Measurements from ENCODE around the gene PSMD13. TPM values are rescaled to one million over a fixed set of nuclear protein-coding genes. Genes with fewer than 3 reads are reported as not detected.

The PSMD13 gene
- total RNA-seq = 102 and 127 TPM in 2 replicates

DNA sequence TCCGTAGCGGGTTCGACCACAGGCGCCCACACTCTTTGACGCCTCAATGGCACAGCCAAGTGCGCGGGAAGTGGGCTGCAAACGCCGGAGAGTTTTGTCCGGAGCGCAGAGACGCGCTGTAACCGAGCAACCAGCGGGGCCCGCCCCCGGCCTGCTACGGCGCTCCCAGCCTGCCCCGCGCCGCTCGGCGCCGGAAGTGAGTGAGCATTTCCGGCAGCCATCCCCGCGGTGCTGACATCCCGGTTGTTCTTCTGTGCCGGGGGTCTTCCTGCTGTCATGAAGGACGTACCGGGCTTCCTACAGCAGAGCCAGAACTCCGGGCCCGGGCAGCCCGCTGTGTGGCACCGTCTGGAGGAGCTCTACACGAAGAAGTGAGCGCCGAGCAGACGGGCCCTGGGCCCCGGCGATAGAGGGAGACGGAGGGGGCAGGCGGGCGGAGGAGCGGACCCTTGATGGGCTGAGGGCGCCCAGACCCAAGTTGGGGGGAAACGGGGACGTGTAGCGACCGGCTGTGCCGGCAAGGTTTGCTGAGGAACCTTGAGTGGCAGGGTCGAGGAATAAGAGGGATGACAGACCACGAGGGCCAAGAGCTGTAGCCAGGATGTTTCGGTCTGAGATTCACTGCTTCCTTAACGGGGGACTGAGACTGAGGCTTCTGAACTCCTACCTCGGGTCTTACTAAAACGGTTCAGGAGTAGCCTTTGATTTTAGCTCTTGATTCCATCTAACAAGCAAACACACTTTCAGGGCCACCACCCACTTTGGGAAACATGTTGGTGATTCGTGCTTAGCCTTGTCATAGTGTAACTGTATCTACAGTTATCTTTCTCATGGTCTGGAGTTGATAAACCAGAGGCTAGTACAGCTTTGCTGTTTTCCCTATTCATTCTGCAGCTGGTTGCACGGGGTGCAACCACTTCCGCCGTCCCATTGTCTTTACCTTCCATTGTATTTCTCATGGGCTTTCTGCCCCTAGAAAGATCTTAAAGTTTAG is at the start of gene PSMD13:
Gene PSMD13, plus strand, starts transcription at position 203 of the 994 bp plus-strand sequence. Its CDS starts 74 bp downstream, at position 277.

DNA sequence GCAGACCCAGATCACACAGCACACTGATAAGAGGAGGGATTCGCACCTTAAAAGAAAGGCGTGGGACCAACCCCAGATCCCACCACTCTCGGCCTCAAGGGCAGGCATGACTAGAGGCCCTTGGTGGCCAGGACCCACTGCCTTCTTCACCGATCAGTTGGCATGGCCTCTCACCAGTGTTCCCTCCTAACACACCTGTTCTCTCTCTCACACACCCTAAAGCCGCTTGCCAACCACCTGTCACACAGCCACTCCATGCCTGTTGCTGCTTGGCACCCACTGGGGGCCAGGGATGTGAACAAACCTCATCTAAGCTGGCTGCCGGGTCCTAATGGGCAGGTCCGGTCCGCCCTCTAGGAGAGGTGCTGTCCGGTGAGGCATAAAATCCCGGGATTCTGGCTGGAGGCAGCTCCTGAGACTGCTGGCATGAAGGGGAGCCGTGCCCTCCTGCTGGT is 44.1 kb upstream of the PSMD13 start, which contains the start of gene SCGB1C1:
Gene SCGB1C1, plus strand, starts transcription at position 405 of the 455 bp plus-strand sequence. Its CDS starts 22 bp downstream, at position 427.

DNA sequence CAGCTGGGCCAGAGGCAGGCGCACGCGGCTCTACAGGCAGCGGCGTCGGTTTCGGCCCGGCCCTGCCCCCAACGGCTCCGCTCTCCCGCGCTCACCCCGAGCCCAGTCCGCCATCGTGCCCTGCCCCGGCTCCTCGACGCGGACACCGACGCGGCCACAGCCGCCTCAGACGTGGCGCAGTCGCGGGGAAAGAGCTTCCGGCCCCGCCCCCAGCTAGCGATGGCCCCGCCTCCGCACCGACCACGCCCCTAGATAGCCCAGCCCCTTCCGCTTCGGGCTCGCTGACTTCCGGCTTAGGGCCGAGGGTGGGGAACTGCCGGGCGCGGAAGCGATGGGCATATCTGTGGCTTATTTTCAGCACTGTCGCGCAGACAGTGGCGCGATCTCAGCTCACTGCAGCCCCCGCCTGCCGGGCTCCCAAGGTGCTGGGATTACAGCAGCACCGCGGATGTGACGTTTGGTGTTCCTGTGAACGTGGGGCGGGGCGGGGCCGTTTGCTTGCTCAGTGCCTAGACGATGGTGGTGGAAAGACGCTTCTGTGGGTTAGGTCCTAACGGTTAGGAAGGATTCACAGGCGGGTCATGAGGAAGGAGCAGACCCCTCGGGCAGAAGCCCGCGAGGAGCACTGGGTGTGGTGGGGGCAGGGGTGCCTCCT is 29.4 kb upstream of the PSMD13 start, which contains the start of the genes BET1L and RIC8A:
Gene BET1L, minus strand, starts transcription at position 192 of the 655 bp plus-strand sequence. Its CDS starts 78 bp downstream, at position 114.
Gene RIC8A, plus strand, starts transcription at position 501 of the 655 bp plus-strand sequence. CDS start 1,147 bp downstream, outside the sequence.

DNA sequence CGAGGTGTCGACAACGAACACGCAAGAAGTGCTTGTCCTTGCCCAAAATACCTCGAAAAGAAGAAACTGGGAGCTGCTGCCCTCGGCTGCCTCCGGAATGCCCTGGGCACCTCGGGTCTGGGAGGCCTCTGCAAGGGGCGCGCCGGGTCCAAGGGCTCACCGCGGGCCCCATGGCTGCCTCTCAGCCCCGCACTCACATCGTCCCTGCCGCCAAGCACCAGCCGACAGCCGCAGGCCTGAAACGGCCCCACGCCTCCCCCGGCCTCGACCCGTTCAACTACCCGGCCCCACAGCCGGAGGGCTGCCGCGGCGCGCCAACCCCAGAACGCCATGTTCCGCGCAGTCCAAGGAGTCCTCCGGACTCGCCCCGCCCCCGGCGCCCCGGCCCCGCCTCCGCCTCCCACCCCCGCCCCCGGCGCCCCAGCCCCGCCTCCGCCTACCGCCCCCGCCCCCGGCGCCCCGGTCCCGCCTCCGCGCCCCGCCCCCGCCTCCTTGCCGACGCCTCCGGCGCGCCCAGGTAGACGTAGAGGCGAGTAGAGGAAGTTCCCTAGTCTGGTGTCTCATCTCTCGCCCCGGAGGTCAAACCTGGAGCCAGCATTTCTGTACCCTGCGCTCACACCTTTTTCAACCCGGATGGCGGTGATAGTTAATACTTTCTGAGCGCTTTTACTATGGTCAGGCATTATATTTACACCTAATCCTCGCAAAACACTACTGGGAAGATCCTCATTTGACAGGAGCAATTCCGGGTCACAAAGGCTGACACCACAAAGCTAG is 591 bp upstream of the PSMD13 start, which contains the start of gene SIRT3:
Gene SIRT3, minus strand, starts transcription at position 346 of the 777 bp plus-strand sequence. Its CDS starts 14 bp downstream, at position 332.

DNA sequence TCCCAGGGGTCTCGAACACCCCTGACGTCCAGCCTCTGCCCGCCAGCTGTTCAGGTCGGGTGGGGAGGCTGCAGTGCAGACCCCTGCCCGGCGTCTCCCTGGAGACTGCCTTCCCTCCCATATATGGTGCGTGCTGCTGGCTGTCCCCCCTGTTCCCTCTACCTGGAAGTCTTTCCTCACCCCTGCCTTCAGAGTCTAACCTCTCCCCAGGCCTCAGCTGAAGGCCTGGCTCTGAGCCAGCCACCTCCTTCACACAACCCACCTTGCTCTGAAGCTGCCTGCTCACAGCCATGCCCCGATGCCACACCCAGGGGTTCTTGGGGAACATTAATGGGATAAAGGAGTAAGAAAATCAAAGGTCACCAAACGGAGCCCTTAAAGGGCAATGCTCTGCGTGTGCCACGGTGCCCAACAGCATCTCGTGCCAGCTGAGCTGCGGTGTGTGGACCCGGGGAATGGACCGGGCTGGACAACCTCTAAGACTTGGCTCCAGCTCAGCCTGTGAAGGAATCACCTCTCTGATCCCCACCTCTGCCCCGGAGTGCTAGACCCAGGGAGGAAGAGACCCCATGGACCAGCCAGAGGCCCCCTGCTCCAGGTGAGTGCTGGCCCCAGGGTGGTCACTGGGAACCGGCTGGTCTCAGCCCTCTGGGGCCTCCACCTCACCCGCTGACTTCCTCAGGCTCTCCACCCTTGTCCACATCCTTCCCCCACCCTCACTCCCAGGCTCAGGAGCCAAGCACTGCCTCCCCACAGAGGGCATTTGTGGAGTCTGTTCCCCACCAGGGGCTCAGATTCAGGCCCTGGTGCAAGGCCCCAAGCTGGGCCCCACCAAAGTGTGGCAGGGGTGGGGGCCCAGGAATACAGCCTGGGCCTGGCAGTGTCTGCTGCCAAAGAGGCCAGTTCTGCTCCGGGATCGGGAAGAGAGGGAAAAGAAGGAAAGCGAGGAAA is 41.5 kb downstream of the PSMD13 start, which contains the start of gene NLRP6:
Gene NLRP6, plus strand, starts transcription at position 407 of the 951 bp plus-strand sequence. Its CDS starts 163 bp downstream, at position 570.

DNA sequence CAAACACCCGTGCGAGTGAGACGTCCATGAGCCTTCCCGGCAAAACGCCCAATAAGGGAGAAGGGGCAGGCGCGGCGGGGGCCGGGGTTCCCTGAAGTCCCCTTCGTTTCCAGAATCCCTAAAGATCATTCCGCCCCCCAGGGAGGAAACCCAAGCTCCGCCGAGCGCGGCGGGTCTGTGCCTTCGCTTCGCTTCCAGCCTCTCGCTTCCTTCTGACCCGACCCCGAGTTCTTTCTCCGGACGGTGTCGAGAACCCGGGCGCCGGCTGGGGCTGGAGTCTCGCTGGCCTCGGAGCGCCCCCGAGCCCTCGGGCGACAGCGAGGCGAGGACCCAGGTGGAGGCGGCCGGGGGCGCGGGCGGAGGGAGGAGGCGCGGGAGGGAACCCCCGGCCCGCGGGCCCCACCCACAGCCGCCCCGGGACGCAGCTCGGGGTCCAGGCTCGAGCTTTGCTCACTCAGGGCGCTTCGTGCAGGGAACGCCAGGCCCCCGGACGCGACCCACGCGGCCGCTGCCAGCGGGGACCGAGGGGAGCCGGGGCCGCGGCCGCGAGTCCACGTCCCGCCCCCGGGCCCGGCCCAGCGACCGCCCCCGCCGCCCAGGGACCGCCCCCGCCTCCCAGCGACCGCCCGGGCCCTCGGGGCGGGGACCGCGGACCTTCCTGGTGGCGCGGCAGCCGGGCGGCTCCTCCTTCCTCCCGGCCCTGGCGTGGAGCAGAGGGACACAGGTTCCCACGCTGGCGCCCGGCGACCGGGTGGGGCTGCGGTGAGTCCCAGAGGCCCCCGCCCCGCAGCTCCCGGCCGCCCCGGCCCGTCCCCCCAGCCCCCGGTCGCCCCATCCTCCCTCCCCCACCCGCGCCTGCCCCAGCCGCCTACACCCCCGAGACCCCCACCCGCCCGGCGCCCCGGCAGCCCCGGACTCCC is 52.0 kb downstream of the PSMD13 start, which contains the start of gene PGGHG:
Gene PGGHG, plus strand, starts transcription at position 649 of the 920 bp plus-strand sequence. CDS start 691 bp downstream, outside the sequence.

DNA sequence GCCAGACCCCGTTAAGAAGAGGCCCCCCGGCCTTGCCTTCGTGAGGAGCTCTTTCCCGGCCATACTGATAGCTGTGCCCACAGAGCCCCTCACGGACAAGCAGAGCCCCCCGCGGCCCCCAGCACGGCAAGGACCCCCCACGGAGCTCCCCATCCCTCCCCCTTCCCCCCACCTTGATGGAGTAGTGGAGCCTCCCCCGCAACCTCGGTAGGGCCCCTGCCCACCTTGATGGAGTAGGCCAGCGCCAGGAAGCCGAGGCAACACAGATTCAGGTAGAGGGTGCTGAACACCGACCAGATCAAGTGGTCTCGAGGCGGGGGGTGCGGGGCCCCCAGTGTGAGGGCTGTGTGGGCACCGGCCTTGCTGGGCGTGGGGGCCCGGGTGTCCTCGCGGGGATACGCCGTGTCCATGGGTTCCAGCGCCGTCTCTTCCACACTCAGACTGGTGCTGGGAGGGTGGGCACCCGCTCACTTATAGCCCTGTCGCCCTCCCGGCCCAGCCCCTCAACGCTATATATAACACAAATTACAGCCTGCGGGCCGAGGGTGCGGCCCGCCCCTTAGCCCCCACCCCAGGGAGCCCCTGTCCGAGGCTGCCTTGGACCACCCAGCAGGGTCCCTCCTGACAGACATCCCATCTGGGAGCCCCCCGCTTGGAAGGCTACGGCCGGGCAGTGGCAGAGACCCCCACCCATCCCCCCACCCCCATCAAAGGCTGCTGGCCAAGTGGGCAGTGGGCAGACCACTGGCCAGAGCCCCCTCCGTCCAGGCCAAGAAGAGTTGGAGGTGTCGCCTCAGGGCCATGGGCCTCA is 62.5 kb downstream of the PSMD13 start, which contains the start of gene IFITM5:
Gene IFITM5, minus strand, starts transcription at position 446 of the 811 bp plus-strand sequence. Its CDS starts 36 bp downstream, at position 410.

Other genes with a start within 250 kb of the PSMD13 start
- gene SCGB1C1, start 43.9 kb upstream of the PSMD13 start, total RNA-seq = not detected in 2 replicates
- gene BET1L, start 29.6 kb upstream of the PSMD13 start, total RNA-seq = 17.8 and 19.1 TPM in 2 replicates
- 132 and 186 TPM in 2 replicates for gene RIC8A, start 29.3 kb upstream of the PSMD13 start, total RNA-seq
- gene SIRT3, start 634 bp upstream of the PSMD13 start, total RNA-seq = 9.6 and 10.9 TPM in 2 replicates
- under 0.01 TPM in 1 of 2 replicates, not detected in the other for gene NLRP6, start 41.4 kb downstream of the PSMD13 start, total RNA-seq
- 5.8 and 9.6 TPM in 2 replicates for gene PGGHG, start 52.1 kb downstream of the PSMD13 start, total RNA-seq
- gene IFITM5, start 62.5 kb downstream of the PSMD13 start, total RNA-seq = not detected in 2 replicates
- gene IFITM2, start 70.8 kb downstream of the PSMD13 start, total RNA-seq = 18.9 and 32.1 TPM in 2 replicates
- gene IFITM1, start 77.1 kb downstream of the PSMD13 start, total RNA-seq = 20.1 and 20.8 TPM in 2 replicates
- 32.5 and 56.2 TPM in 2 replicates for gene IFITM3, start 83.9 kb downstream of the PSMD13 start, total RNA-seq
- 4.5 and 4.9 TPM in 2 replicates for gene B4GALNT4, start 132.5 kb downstream of the PSMD13 start, total RNA-seq
- gene PKP3, start 157.2 kb downstream of the PSMD13 start, total RNA-seq = 1.5 and 3.2 TPM in 2 replicates
- 9.3 and 16.5 TPM in 2 replicates for gene SIGIRR, start 178.0 kb downstream of the PSMD13 start, total RNA-seq
- gene ANO9, start 205.0 kb downstream of the PSMD13 start, total RNA-seq = under 0.01 TPM in 1 of 2 replicates, not detected in the other
- gene PTDSS2, start 213.3 kb downstream of the PSMD13 start, total RNA-seq = 34.9 and 37.8 TPM in 2 replicates

All from bronchial smooth muscle cell (primary cell).